Measurements from ENCODE around the gene TCF7. TPM values are rescaled to one million over a fixed set of nuclear protein-coding genes. Genes with fewer than 3 reads are reported as not detected.

TCF7 gene
- total RNA-seq, 1 donor from 2014 or later = 2.8 TPM

GRCh38 chr5:134127376-134127861 is 12.9 kb downstream of the TCF7 start:
- peak; percentile 43 for ATAC-seq
- intact Hi-C loops (cut with DNase I) = no loop called here
- no peak for DNase-seq (ENCODE audit: missing footprints)

- intact Hi-C loops (cut with DNase I) = no loop called here
- no peak for DNase-seq (ENCODE audit: missing footprints)
- no peak for ATAC-seq
These were observed 13.6 kb downstream of the TCF7 start for GRCh38 chr5:134127988-134128647.

- peak; percentile 37 for DNase-seq (ENCODE audit: missing footprints)
- ATAC-seq = no peak
- intact Hi-C loops (cut with DNase I) = no loop called here
These were observed 14.1 kb downstream of the TCF7 start for GRCh38 chr5:134128648-134128995.

GRCh38 chr5:134129411-134130238 is 15.1 kb downstream of the TCF7 start:
- intact Hi-C loops (cut with DNase I) = no loop called here
- DNase-seq (ENCODE audit: missing footprints) = peak; percentile 25
- no peak for ATAC-seq

GRCh38 chr5:134130239-134130945 is 15.9 kb downstream of the TCF7 start:
- intact Hi-C loops (cut with DNase I) = no loop called here
- DNase-seq (ENCODE audit: missing footprints) = peak; percentile 21

GRCh38 chr5:134131165-134131564 is 16.7 kb downstream of the TCF7 start:
- intact Hi-C loops (cut with DNase I) = no loop called here
- DNase-seq (ENCODE audit: missing footprints) (no peak), ATAC-seq (no peak)

More at GRCh38 chr5:134130239-134130945, 15.9 kb downstream of the TCF7 start:
- ATAC-seq = no peak

- intact Hi-C loops (cut with DNase I) = no loop called here
- ATAC-seq (no peak), DNase-seq (ENCODE audit: missing footprints) (peak; percentile 45)
These were observed 17.3 kb downstream of the TCF7 start for GRCh38 chr5:134131578-134132350.

GRCh38 chr5:134132372-134133187 is 18.1 kb downstream of the TCF7 start:
- DNase-seq (ENCODE audit: missing footprints) (peak; percentile 17), ATAC-seq (no peak)
- intact Hi-C loops (cut with DNase I) = no loop called here

GRCh38 chr5:134133188-134133994 is 18.9 kb downstream of the TCF7 start:
- intact Hi-C loops (cut with DNase I) = no loop called here
- peak; percentile 16 for DNase-seq (ENCODE audit: missing footprints)

GRCh38 chr5:134133995-134134541 is 19.6 kb downstream of the TCF7 start:
- intact Hi-C loops (cut with DNase I) = no loop called here
- ATAC-seq (no peak), DNase-seq (ENCODE audit: missing footprints) (peak; percentile 41)

More at GRCh38 chr5:134133188-134133994, 18.9 kb downstream of the TCF7 start:
- no peak for ATAC-seq

GRCh38 chr5:134135091-134135655 is 20.7 kb downstream of the TCF7 start:
- no peak for ATAC-seq
- no peak for DNase-seq (ENCODE audit: missing footprints)
- intact Hi-C loops (cut with DNase I) = no loop called here

- DNase-seq (ENCODE audit: missing footprints) (peak; percentile 33), ATAC-seq (no peak)
- intact Hi-C loops (cut with DNase I) = no loop called here
These were observed 21.7 kb downstream of the TCF7 start for GRCh38 chr5:134136221-134136631.

GRCh38 chr5:134136771-134137170 is 22.3 kb downstream of the TCF7 start:
- DNase-seq (ENCODE audit: missing footprints) (no peak), ATAC-seq (no peak)
- intact Hi-C loops (cut with DNase I) = no loop called here

- no peak for ATAC-seq
- no peak for DNase-seq (ENCODE audit: missing footprints)
- intact Hi-C loops (cut with DNase I) = no loop called here
These were observed 24.2 kb downstream of the TCF7 start for GRCh38 chr5:134138416-134139376.

GRCh38 chr5:134139377-134139851 is 24.9 kb downstream of the TCF7 start:
- DNase-seq (ENCODE audit: missing footprints) (no peak), ATAC-seq (peak; percentile 42)
- intact Hi-C loops (cut with DNase I) = no loop called here

Measured in Right ventricle myocardium inferior (tissue), 1 donor.